Stimulated activated CD8-positive, alpha-beta memory T cell treated with anti-CD3 and anti-CD28 coated beads, Interleukin-7, amount 100 ng/mL, for 1 hour (primary cell): Measurements from ENCODE around the gene RERG.

Experiments
- DNase-seq, 2 donors: peaks; one replicate each; pipeline ENCODE4 v3.0.0-alpha.2; 2020; ENCODE audit warnings: low read depth in 2 of 2

RERG gene

DNA sequence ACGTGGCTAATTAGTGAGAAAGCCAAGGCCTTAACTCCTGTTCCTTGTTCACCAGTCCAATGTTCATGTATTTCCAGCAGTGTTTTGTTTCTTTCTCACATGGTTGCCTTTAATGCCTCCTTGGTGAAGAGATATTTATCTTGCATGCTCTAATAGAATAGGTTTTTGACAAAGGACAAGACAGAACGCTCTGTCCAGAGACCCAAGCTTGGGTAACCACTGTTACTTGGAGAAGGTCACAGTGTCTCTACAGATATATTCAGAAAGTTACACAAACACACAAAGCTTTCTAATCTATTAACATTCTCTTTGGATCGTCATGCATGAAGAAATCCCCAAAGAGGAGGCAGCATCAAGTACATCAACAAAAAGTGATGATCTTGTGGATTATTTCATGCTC, 33.1 kb downstream of the RERG start:
- no peak for DNase-seq

DNA sequence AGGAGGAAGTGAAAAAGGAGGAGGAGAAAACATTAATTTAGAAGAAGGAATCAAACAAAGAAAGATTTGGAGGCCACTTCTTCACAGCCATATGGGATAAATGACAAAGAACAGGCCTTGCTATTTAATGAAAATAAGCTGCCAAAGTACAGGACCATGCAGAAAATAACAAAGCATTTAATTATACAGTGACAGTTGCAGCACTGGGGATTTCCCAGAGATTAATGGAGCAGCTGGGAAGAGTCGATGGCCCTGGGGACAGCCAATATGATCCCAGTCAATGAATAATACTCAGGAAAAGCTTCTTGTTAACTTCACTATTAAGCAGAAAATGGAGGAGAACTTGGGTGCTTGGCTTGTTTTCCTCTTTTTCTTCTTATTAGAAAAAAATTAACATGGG, 34.6 kb downstream of the RERG start:
- no peak for DNase-seq

DNA sequence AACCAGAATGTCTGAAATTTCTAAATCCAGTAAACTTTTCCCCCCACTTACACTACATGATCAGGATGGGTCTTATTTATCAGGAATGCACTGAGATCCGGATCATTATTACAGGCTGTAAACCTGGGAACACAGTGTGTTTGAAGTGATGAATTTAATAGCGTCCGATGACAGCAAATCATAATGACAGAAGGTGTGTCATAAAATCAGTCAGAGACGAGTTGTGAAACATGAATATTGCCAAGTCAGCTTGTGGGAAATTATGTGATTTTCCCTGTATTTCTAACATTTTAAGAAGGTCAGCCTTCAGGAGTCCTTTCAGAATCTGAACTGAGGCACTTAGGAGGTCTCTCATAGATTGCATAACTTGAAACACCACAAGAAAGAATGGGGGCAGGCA, 36.7 kb downstream of the RERG start:
- no peak for DNase-seq

DNA sequence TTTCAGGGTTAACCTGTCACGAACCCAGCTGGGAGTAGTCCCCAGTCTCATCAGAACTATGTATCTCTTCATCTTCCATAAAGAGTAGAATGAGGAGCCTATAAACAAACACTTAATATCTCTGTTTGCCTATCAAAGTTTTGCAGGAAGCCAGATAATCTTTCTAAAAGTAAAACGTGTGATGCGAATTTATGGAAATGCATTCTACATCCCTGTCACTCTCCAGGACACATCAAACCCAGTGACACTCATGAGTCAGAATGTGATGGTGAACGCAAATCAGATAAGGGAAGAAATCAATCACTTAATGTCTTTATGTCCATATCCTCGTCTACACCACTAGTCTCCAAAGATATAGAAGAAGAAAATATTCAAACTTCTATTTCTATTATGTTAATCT, 37.4 kb downstream of the RERG start:
- DNase-seq, result no peak

DNA sequence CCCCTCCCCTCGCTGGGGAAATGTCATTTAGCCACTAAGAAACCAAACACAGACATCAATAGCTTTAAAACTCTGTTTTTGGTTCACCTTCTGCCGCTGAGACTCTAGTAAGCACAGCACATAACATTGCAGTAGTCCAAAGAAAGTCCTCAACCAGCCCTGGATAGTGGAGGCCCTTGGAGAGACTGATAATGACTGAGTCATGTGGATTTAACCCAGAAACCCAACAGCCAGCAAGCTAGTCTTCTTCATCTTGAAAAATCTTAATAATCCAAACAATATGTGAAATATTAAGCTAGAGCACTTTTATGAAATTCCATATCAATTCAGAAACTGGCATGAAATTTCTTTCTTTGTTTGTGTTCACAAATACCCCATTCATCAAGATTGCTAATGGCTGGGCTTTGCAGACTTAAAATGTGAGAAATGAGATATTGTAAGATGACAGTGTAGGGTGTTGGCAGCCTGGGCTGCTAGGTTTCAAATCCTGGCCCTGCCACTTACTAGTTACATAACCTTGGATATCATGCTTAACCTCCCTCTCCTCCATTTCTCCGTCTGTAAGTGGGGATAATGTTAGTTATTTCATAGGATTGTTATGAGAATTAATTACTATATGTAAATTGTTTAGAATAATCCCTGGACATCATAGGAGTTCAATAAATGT, 40.1 kb downstream of the RERG start:
- no peak for DNase-seq

DNA sequence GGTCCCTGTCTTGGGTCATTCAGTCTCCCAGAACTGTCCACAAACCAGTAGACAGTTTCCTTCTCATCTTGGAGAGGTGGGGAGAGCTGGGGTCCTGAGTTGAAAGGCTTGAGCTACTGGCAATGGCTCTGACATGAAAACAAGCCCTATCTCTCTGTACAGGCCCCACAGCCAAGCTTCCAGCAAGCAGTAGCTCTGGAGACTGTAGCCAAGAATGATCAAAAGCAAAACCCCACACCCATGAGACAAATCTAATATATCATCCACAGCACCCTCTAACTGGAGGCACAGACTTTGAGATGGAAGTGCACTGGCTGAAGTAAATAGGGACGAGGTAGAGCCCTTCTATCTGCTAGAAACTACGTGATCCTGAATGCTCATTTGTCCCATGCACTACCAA, 40.9 kb downstream of the RERG start:
- no peak for DNase-seq

DNA sequence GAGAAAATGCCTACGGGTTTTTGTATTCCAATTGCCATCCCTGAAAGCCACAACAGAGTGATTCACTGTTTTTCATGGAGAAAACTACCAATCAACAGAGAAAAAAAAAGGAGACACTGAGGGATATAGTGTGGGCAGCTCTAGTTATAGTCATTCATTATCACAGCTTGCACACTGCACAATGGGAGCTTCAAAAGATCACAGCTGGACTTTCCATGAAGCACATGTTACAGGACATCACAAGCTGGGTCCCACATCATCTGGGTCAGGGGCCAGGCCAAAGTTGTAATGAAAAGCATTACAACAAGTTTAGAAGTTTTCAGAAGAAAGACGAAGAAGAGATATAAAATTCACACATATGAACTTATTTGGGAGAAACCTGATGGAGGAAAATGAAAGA, 41.5 kb downstream of the RERG start:
- no peak for DNase-seq

DNA sequence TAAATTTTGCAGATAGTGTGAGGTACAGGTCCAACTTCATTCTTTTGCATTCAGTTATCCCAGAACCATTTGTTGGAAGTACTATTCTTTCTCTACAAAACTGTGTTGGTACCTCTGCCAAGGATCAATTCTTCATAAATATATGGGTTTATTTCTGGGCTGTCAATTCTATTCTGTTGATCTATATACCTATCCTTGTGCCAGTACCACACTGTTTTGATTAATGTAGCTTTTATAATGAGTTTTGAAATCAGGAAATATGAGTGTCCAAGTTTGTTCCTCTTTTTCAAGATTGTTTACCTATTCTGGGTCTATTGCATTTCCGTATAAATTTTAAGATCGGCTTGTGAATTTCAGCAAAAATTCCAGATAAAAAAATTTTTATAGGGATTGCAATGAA, 48.1 kb downstream of the RERG start:
- no peak for DNase-seq

DNA sequence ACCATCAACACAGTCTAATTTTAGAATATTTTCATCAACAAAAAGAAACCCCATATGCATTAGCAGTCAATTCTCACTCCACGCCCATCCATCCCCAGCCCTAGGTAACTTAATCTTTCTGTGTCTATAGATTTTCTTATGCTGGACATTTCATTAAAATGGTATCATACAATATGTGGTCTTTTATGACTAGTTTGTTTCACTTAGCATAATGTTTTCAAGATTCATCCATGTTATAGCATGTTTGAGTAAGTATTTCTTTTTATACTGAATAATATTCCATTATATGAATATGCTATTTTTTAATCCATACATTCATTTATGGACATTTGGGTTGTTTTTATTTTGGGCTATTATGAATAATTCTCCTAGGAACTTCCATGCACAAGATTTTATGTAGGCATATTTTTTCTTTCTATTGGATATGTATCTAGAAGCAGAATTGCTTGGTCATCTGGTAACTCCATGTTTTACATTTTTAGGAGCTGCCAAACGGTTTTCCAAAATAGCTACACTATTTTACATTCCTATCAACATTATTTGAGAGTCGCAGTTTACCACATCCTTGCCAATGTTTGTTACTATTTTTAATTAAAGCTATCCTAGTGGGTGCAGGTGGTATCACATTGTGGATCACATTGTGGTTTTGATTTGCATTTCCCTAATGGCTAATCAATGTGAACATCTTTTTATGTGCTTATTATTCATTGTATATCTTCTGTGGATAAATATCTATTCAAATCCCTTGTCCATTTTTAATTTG, 49.0 kb downstream of the RERG start:
- no peak for DNase-seq

DNA sequence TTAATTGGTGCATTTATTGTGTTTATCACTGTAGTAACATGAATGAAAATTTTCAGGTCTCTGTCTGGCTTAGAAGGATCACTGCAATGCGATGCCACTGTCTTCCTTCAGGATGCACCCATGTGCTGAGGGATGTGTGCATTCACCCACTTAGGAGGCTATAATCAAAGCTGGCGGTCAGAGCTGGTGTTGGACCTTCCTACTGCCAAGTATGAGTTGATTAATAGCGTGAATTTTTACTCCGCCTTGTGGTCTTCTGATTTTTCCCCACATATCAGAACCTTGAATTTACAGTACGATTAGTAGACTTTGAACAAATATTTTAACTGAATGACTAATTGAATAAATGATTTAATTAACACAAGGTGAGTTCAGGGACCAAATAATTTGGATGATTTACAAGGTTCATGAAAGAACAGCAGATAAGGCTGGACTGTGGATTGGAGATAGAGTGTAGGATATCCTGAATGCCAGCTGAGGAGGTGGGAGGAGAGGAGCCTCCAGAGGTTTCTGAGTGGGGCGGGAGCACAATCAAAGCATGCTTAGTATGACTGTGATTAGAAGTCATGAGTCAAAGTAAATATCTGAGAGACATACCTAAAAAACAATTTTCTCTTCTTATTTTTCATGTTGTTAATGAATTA, 50.1 kb downstream of the RERG start:
- DNase-seq, result no peak

DNA sequence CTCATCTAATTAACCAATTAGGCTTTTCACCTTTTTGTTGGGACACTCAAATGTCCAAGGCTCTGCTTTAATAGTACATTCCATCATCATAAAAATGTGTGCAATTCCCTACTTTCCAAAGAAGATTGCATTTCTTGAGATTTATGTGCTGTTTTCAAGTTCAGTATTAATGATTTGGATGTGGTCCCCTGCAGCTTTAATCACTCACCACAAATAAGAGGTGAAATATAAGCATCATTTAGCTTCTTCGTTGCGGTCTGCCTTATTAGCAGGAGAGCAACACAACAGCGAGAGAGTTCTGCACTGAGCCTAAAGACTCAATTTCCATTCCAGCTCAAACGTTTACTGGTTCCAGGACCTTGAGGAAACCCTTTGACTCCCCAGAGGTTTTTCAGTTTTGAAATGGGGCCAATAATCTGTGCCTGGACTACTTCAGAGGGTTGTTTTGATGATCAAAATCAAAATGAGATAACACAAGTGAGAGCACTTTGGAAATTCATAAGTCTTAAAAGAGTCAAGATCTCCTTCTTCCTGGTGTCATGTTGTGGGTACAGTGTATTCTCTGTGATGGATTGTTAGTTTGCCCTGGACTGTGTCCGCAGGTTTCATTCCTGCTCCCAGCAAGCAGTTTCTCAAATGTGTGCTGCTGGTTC, 53.1 kb downstream of the RERG start:
- DNase-seq, result no peak

DNA sequence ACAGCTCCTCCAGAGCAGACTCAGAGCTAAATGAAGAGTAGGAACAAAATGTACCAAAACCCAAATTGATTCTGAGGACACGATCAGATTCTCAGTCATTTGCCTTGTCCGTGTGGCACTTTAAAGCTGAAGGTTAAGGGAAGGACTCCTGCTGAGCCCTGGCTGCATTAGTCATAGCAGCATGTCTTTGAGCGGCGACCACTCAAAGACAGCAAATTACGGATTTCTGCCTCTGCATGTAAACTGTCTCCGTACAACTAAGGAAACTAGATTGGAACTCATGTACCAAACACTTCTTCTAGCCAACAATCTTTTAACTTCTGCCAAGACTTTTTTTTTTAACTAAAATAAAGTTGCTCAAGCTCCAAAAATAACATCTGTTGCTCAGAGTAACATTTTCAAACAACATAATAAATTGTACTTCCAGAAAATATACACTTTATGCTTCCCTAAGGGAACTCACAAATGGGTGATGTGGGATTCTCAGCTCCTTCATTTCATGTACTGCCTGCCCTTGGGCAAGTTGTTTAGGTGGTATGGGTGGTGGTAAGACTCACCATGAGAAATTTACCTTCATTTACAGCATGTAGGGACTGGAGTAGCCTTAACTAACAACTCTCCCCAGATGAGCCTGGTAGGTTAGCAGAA, 56.1 kb downstream of the RERG start:
- DNase-seq, result no peak

DNA sequence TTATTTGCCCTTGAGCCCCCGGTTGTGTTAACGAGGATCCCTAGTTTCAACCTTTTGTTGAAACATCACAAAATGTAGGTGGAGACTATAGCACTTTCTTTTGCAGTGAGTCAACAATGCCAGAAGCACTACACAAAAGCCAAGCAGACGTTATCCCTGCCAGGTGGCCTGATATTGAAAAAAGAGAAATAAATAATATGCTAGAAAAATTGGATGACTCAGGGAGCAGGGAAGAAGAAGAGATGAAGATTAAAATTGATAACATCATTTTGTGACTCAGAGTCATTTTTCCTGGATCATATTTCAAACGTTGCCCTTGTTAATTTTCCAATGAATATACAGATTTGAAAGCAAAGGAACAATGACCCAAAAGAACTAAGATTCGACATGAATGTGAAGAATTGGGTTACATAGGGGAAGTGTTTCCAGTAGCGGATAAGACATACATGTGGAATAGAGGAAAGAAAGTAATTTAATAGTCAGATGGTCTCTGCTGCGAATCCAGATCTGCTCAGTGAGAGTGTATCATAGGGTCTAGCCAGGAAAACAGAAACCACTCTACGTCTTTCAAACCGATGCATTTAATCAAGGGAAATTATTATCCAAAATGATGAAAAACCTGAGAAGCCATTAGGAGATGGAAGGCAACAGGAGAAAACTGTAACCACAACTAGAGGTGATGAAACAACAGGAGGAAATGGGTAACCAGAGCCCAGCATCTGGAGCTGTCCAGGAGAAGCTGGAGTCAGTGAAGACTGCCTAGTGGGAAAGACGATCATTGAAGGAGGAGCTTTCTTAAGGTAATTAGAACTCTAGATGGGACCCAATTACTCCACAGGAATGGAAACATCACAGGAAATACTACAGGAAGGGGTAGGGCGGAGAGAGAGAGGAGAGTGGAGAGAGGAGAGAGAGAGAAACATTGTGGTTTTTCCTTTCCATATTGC, 57.9 kb downstream of the RERG start:
- DNase-seq, result no peak

DNA sequence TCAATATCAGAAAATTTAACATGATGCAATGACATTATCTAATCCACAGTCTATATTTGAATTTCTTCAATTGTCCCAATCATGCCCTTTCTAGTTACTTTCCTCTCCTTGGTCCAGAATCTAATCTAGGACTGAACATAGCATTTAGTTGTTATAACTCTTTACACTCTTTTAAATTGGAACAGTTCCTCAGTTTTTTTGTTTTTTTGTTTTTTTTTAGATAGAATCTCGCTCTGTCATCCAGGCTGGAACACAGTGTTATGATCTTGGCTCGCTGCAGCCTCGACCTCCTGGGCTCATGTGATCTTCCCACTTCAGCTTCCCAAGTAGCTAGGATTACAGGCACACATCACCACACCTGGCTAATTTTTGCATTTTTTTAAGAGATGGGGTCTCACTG, 63.1 kb downstream of the RERG start:
- DNase-seq, result no peak

DNA sequence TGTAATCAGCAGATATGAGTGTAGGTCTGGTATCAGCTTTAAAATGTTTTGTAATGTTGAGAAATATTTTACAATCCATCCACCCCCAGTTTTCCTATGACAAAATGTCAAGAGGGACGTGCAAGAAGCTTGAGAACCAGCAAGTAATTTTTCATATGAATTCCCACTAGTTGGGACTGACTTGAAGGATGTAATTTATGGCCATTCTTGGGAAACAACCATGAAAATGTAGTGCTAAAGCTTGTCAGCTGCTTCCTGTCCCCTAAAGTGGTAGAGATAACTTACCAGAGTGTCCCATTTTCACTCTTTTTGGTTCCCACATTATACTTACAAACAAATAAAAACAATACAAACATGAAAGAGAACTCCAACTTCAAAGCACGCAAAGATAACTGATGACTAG, 63.9 kb downstream of the RERG start:
- no peak for DNase-seq

DNA sequence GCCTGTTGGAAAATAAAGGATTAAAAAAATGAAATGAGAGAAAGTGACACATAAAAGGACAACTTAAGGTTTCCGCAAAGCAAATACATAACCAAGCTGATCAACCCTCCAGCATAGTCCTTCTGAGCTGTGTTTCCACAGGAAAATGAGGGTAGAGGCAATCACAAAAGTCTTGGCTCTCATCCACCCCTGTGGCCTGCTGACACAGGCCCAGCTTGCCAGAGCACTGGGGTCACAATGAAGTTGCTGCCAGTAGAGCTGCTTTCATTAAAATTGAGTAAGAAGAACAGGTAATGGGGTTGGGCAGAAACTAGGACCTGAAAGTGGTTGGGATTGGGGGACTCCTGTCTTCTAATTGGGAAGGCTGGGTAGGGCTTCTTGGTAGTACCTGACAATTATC, 65.9 kb downstream of the RERG start:
- DNase-seq, result no peak

DNA sequence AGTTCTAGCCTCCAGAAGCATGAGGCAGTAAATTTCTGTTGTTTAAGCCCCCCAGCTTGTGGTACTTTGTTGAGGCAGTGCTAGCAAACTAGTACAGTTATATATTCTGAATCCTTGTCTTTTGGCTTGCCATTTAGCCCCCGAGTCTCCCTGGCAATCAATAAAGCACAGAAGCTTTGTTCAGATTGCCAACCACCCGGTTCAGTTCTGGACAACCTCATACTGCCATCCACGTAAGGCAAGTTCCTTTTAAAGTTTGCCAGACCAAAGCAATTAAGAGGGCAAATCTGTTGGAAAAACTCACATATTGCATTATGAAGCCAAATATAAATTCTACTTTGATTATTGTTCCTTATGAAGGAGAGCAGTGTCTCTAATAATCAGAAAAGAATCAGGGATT, 67.1 kb downstream of the RERG start:
- DNase-seq, result no peak

DNA sequence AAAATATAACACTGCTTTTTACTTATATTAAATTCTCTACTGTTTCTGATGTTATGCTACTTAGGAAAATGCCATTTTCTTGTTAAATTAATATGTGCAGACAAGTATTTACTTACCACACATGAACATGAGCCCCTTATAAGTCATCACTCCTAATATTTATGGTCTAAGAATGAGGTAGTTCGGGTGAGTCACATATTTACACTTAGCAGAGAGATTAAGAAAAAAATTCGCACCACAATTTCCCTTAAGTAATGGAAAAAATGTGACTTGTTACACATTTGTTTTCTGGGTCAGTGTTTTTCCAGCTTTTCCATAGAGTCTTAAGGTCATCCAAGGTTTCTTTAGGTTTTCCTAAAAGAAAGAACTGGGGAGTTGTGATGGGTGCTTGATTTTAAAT, 68.3 kb downstream of the RERG start:
- DNase-seq, result no peak

DNA sequence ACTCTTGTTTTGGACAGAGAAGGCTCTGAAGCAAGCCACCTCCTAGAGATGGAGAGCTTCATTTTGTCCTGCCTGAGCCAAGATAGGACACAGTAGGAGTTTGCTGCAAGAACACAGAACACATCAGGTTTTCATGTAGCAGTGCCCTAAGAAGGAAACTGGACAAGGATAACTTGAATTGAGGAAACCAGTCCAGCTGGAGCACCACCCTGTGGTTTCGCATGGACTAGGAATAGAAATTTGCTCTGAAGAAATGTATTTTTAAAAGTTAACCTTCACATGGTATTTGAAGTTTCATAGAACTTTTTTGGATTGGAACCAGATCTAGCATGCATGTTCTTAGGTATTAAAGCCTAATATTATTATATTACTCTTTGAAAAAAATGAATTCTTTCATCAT, 68.8 kb downstream of the RERG start:
- DNase-seq, result no peak

DNA sequence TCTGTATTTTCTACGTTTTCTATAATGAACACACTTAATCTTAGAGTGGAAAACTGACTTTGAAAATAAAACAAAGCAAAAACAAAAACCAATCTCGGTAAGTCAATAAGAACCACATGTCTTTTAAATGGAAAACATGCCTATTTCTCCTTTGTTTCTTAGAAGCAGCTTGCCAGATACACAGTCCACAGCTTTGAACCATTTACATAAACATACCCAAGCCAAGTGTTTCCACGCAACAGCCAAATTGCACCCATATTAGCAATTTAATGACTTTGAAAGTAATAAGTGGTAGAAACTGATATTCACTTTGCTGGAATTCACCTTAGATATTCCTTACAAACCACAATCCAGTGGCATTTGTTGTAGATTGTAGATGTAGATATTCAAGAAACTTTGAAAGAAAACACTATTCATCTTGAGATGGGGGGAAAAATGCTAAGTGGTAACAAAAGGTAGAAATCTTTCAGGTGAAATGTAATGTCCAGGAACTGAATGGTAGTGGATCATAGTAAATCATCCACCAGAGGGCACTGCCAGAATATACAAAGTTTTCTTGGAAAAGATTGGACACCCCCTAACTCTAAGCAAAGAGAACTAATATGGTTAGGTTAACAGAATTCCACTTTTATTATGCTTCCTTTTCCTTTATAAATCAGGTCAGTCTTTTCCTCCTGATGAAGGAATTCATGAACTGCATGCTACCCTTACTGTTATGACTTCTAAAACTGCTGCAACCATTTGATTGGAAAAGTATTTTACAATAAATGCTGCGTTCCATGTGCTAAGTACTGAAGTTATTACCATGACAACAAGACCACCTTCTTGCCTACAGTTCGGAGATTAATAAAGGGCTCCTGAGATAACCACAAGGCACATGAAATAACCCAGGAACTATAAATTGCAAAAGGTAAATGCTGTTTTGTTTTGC, 69.8 kb downstream of the RERG start:
- DNase-seq, result no peak
